ENCODE measurements around the gene BCL7C.

The BCL7C gene

DNA sequence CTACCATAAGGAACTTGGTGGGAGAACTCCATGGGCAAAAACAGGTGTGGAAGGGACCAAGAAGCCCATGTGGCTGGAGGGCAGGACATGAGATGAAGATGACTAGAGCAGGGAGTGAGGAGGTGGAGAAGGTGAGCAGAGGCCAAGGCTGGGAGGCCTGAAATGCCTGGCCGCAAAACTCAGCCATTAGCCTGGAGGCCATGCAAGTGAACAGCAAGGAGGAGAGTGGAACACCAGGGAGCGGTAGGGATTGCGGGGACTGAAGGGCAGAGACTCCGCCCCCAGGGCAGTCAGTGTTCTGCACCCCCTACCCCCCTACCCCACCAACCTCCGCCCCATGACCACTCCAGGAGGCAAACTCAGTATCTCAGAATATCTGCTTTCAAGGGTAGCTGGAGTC, 17.0 kb downstream of the BCL7C start:
- peak overlapping the region; percentile 99 for H3K4me2 ChIP-seq (ENCODE audit: low read depth, low read length)
- H3K9me2 ChIP-seq (replicated peaks; ENCODE audit: insufficient read depth, low read length) = no peaks in the 10 kb centered on the region
- TF ChIP-seq, protein P1, sequence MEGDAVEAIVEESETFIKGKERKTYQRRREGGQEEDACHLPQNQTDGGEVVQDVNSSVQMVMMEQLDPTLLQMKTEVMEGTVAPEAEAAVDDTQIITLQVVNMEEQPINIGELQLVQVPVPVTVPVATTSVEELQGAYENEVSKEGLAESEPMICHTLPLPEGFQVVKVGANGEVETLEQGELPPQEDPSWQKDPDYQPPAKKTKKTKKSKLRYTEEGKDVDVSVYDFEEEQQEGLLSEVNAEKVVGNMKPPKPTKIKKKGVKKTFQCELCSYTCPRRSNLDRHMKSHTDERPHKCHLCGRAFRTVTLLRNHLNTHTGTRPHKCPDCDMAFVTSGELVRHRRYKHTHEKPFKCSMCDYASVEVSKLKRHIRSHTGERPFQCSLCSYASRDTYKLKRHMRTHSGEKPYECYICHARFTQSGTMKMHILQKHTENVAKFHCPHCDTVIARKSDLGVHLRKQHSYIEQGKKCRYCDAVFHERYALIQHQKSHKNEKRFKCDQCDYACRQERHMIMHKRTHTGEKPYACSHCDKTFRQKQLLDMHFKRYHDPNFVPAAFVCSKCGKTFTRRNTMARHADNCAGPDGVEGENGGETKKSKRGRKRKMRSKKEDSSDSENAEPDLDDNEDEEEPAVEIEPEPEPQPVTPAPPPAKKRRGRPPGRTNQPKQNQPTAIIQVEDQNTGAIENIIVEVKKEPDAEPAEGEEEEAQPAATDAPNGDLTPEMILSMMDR (IDR thresholded peaks at IDR 0.05; ENCODE audit: low read length) = no peak
- TF ChIP-seq EZH2phosphoT487 (IDR thresholded peaks at IDR 0.05; ENCODE audit: low read length) (no peak), EZH2 (optimal IDR thresholded peaks at IDR 0.05; ENCODE audit: low read depth, low read length) (no peak)
- H3K9me3 ChIP-seq (replicated peaks; ENCODE audit: insufficient read depth, low read length) = no peaks in the 10 kb centered on the region
- peaks cover 7% of the 10 kb centered on the region for H3K4me1 ChIP-seq (ENCODE audit: low read length)
- H3K27me3 ChIP-seq (replicated peaks; ENCODE audit: insufficient read depth, low read length) = no peaks in the 10 kb centered on the region
- H3K79me2 ChIP-seq (ENCODE audit: low read length) = peaks cover 23% of the 10 kb centered on the region
- H3K4me3 ChIP-seq (ENCODE audit: low read length) = peak overlapping the region; percentile 91
- peaks cover 14% of the 10 kb centered on the region for H3F3A ChIP-seq (ENCODE audit: insufficient read depth, low read length)
- peak overlapping the region; percentile 97; the same call in 1 of the 2 replicates for H2AFZ ChIP-seq (ENCODE audit: low read length)
- H3K9ac ChIP-seq (ENCODE audit: low read length) = peak overlapping the region; percentile 93; the same call in 1 of the 2 replicates
- H4K20me1 ChIP-seq (ENCODE audit: insufficient read depth, low read length) = no peaks in the 10 kb centered on the region
- DNase-seq = no peak
- H3K27ac ChIP-seq (ENCODE audit: low read length) = peak overlapping the region; percentile 85; the same call in 1 of the 2 replicates
- H3K36me3 ChIP-seq (replicated peaks; ENCODE audit: insufficient read depth, low read length) = no peaks in the 10 kb centered on the region

DNA sequence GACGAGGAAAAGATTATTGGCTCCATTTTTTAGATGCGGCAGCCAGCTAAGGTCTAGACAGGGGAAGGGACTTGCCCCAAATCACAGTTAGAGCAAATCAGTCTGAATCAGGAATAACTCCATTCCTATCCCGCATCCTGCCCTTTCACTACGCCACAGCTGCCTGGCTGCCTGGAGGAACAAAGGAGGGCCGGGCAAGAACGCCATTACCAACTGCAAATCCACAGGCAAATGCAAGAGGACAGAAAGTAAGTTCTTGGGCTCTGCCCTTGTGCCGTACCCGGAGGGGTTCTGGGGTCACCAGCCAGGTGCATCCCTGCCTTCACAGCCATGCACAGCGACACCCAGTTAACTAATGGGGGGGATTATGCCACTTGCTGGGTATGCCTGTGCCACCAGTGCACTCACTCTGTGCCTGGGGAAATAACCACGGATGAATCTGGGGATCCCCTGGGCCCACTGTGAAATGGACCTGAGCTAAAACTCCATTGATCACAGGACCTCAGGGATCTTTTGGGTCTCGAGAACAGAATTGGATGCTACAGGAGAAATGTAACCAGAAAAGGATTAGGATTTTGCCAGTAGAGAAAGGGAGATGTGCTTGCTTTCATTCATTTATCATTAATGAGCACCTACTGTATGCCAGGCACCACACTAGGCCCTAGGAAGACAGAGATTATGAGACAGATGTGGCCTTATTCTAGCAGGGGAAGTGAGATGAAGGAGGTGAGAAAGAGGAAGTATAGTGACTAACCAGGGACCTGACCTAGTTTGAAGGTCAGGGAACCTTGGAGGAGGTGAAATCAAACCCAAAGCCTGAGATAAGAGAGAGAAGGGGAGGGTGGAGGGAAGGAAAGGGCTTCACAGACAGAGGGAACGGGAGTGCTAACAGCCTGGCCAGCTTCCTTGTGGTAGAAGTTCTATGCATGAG, 17.7 kb downstream of the BCL7C start:
- Histone ChIP-seq H3K4me2 (ENCODE audit: low read depth, low read length) (peak overlapping the region; percentile 99), H2AFZ (ENCODE audit: low read length) (peak overlapping the region; percentile 97), H3K9me2 (replicated peaks; ENCODE audit: insufficient read depth, low read length) (no peaks in the 10 kb centered on the region), H3K9ac (ENCODE audit: low read length) (peak overlapping the region; percentile 93), H3K36me3 (replicated peaks; ENCODE audit: insufficient read depth, low read length) (no peaks in the 10 kb centered on the region), H3K4me1 (ENCODE audit: low read length) (peaks cover 7% of the 10 kb centered on the region), H3F3A (ENCODE audit: insufficient read depth, low read length) (peaks cover 14% of the 10 kb centered on the region), H3K4me3 (ENCODE audit: low read length) (peak overlapping the region; percentile 91), H3K79me2 (ENCODE audit: low read length) (peaks cover 23% of the 10 kb centered on the region), H4K20me1 (ENCODE audit: insufficient read depth, low read length) (no peaks in the 10 kb centered on the region), H3K27ac (ENCODE audit: low read length) (peak overlapping the region; percentile 85; the same call in 1 of the 2 replicates), H3K9me3 (replicated peaks; ENCODE audit: insufficient read depth, low read length) (no peaks in the 10 kb centered on the region), H3K27me3 (replicated peaks; ENCODE audit: insufficient read depth, low read length) (no peaks in the 10 kb centered on the region)
- DNase-seq = peak; percentile 25
- TF ChIP-seq, protein P1 (IDR thresholded peaks at IDR 0.05; ENCODE audit: low read length) = no peak
- TF ChIP-seq EZH2 (optimal IDR thresholded peaks at IDR 0.05; ENCODE audit: low read depth, low read length) (no peak), EZH2phosphoT487 (IDR thresholded peaks at IDR 0.05; ENCODE audit: low read length) (no peak)

DNA sequence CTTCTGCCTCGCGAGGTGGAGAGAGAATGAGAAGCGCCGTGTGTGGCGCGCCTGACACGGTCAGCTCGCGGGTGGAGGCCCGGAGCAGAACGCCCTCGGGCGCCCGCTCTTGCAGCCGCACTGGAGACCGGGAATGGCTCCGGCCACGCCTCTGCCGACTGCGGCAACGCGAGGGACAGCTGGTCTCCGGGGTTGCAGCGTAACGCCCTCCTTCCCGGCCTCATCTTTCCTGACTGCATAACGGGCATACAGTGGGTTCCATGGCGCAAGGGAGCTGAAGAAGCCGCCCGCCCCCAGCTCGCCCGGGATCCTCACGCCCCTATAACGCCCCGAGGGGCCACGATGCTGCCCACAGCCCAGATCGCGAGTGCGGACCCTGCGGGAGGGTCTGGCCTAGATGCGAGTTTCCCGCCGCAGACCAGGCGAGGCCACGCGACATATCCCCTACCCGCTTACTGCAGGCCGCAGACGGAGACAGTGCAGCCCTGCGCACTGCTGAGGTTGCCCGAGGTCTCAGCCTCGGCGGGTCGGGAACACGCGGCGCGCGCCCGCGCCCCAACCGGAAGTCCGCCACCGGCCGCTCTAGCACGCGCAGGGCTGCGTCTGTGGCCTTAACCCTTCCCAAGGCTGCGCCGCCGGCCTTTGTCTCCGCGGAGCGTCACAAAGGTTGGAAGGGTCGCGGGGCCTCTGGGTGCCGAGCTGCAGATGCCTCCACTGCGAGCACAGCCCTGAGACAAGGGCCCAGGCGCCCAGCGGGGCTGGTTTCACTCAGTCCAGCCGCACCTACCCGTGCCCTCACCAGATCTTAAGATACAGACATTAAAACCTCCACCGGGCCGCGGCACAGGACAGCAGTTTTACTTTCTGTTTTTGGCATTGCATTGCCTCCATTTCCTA, 18.8 kb downstream of the BCL7C start:
- Histone ChIP-seq H3K4me3 (ENCODE audit: low read length) (peak overlapping the region; percentile 91), H2AFZ (ENCODE audit: low read length) (peak overlapping the region; percentile 97)

More for the DNA sequence above, 18.8 kb downstream of the BCL7C start:
- Histone ChIP-seq H3K9me2 (replicated peaks; ENCODE audit: insufficient read depth, low read length) (no peaks in the 10 kb centered on the region), H3K27ac (ENCODE audit: low read length) (peak overlapping the region; percentile 85), H3K4me2 (ENCODE audit: low read depth, low read length) (peak overlapping the region; percentile 99), H4K20me1 (ENCODE audit: insufficient read depth, low read length) (no peaks in the 10 kb centered on the region), H3K4me1 (ENCODE audit: low read length) (peaks cover 7% of the 10 kb centered on the region), H3K9me3 (replicated peaks; ENCODE audit: insufficient read depth, low read length) (no peaks in the 10 kb centered on the region), H3K79me2 (ENCODE audit: low read length) (peaks cover 23% of the 10 kb centered on the region), H3F3A (ENCODE audit: insufficient read depth, low read length) (peaks cover 14% of the 10 kb centered on the region), H3K36me3 (replicated peaks; ENCODE audit: insufficient read depth, low read length) (no peaks in the 10 kb centered on the region), H3K9ac (ENCODE audit: low read length) (peak overlapping the region; percentile 93), H3K27me3 (replicated peaks; ENCODE audit: insufficient read depth, low read length) (no peaks in the 10 kb centered on the region)
- TF ChIP-seq EZH2 (optimal IDR thresholded peaks at IDR 0.05; ENCODE audit: low read depth, low read length) = no peak
- TF ChIP-seq, protein P1 (IDR thresholded peaks at IDR 0.05; ENCODE audit: low read length) = no peak
- TF ChIP-seq EZH2phosphoT487 (IDR thresholded peaks at IDR 0.05; ENCODE audit: low read length) = no peak
- peak; percentile 95 for DNase-seq

Measured in MM.1S (cell line).